ENCODE data around the gene DPM3. TPM values are rescaled to one million over a fixed set of nuclear protein-coding genes. Genes with fewer than 3 reads are reported as not detected.
A peak's percentile ranks its signal among the peaks of the same experiment; 100 is the strongest.

Gene DPM3
- total and polyA plus RNA-seq, 2 of the 13 experiments (the other 11 are each of a cell fraction or from before 2014, with no cell fraction given): 23.2 to 53.4 TPM

- TF ChIP-seq PRDM10 (CRISPR knock-in tag; IDR thresholded peaks at IDR 0.05; ENCODE audit: low read depth) (no peak), FOXA3 (CRISPR knock-in tag; IDR thresholded peaks at IDR 0.05) (peak; percentile 27; the same call in 1 of the 2 replicates), RCOR2 (CRISPR knock-in tag; IDR thresholded peaks at IDR 0.05) (no peak), ETS1 (CRISPR knock-in tag; IDR thresholded peaks at IDR 0.05) (no peak), GRHL1 (CRISPR knock-in tag; conservative IDR thresholded peaks at IDR 0.05) (no peak), JARID2 (CRISPR knock-in tag; IDR thresholded peaks at IDR 0.05; ENCODE audit: insufficient replicate concordance) (no peak), FOXA1 (IDR thresholded peaks at IDR 0.05) (no peak), FOXA1 (CRISPR knock-in tag; IDR thresholded peaks at IDR 0.05) (peak; percentile 42; the same call in 1 of the 2 replicates), KLF11 (CRISPR knock-in tag; IDR thresholded peaks at IDR 0.05) (no peak), TRAFD1 (CRISPR knock-in tag; IDR thresholded peaks at IDR 0.05; ENCODE audit: borderline replicate concordance) (no peak), GABPB1 (CRISPR knock-in tag; IDR thresholded peaks at IDR 0.05) (peak; percentile 16; the same call in 1 of the 2 replicates), ZNF687 (CRISPR knock-in tag; IDR thresholded peaks at IDR 0.05) (peak; percentile 21; the same call in 1 of the 2 replicates), MEF2D (CRISPR knock-in tag; IDR thresholded peaks at IDR 0.05) (peak; percentile 56; the same call in 1 of the 2 replicates), ZZZ3 (CRISPR knock-in tag; IDR thresholded peaks at IDR 0.05; ENCODE audit: borderline replicate concordance) (no peak), MYNN (CRISPR knock-in tag; IDR thresholded peaks at IDR 0.05; ENCODE audit: low read depth) (no peak)
Measured at GRCh38 chr1:155184835-155185782, 44.8 kb upstream of the DPM3 start (continued).
